ENCODE measurements around the gene PRLH.

DNA sequence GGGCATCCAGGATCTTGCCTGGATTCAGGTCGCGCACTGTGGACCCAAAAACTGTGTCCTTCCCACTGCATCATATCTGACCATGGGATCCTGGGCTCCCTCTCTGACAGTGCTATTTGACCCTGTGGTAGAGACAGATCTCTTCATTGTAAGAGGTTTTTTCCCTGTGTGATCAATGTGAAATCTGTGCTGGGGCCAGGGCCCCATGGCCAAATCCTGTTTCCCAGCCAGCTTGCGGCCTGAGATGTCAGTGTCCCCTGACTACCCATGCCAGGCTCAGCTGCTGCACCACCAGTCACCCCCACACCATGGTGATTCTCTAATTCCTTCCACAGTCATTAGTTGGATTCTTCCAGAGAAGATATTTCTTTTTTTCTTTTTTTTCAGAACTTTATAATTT, 3.5 kb downstream of the PRLH start:
- TF ChIP-seq, protein P1, sequence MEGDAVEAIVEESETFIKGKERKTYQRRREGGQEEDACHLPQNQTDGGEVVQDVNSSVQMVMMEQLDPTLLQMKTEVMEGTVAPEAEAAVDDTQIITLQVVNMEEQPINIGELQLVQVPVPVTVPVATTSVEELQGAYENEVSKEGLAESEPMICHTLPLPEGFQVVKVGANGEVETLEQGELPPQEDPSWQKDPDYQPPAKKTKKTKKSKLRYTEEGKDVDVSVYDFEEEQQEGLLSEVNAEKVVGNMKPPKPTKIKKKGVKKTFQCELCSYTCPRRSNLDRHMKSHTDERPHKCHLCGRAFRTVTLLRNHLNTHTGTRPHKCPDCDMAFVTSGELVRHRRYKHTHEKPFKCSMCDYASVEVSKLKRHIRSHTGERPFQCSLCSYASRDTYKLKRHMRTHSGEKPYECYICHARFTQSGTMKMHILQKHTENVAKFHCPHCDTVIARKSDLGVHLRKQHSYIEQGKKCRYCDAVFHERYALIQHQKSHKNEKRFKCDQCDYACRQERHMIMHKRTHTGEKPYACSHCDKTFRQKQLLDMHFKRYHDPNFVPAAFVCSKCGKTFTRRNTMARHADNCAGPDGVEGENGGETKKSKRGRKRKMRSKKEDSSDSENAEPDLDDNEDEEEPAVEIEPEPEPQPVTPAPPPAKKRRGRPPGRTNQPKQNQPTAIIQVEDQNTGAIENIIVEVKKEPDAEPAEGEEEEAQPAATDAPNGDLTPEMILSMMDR (IDR thresholded peaks at IDR 0.05): no peak
- TF ChIP-seq POLR2A (IDR thresholded peaks at IDR 0.05): no peak
